HG03196 (cell line): Measurements from ENCODE around the gene LAMA3.

Experiments used
- ATAC-seq: cut with Tn5 transposase; IDR thresholded peaks from one replicate; pipeline ENCODE4 v1.9.1; 2021; ENCODE audit not compliant: unreplicated experiment

The LAMA3 gene

DNA sequence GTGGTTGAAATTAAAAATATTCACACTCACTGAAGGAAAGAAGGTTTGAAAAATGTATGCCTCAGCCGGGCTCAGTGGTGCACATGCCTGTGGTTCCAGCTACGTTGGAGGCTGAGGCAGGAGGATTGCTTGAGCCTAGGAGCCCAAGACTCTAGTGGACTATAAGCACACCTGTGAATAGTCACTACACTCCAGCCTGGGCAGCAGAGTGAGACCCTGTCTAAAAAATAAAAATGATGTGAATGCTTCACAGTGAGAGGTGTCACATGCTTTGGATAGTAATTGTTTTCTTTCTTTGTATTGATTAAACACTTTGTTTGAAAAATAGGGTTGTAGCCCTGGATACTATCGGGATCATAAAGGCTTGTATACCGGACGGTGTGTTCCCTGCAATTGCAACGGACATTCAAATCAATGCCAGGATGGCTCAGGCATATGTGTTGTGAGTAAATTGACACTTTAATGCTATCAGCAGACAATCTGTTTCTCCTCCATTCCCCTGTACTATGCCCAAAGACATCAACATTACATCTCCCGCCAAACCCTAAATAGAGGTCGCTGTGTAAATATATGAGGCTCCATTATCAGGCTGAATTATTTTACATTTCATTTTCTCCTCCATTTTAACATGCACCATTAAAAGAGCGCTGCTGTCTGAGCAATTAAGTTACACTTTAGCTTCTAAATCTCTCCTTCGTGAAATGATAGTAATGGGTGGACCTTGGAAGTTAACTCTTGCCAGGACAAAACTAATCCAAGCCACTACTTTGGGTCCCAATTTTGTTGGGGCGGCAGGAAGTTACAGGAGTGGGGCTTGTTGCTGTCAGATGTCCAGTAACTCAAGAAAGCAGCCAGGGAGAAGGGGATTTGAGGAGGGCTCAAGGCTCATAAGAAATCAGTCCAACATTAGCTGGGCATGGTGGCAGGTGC, 187.0 kb downstream of the LAMA3 start:
- no peak for ATAC-seq

- no peak for ATAC-seq
Measured at GRCh38 chr18:23876921-23877320, 187.7 kb downstream of the LAMA3 start.

DNA sequence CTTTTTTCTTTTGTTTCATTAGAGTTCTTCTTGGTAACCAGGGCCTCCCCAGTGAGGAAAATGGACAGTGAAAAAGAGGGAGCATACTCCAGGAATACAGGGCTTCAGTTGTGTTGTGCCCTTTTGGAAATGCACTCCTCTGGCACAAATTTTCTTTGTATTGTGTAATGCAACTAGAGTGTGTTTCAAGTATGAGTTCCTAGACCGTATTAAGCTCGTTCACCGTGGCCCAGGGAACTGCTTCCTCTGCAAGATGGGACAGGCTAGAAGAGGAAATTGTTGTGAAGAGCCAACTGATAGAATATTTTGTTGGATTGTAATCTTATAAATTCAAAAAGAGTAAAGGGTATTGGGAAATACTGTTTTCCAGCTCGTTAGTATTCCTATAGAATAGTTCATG, 188.1 kb downstream of the LAMA3 start:
- no peak for ATAC-seq

DNA sequence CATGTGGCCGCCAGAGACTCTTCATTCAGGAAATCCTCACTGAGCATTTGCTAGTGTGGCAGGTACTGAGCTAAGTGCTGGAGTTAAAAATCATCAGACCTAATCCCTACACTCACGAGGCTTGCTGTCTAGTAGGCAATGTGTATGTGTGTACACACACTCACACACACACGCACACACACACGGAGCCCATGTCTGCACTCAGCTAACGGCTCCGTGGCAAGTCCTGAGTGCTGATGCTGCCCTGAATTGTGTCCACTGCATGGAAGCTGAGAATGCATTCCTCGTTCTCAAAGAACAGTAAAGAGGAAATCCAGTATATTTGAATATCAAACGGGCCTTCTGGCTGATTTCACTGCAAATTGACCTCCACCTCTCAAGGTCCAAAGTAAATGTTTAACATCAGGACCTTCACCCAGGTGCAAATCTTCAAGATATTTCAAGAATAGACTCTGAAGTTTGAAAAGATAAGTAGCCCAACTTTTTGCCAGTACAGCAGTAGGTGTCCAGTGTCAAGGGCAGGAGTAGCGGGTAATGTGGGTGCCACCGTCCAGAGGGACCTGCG, 189.2 kb downstream of the LAMA3 start:
- no peak for ATAC-seq

DNA sequence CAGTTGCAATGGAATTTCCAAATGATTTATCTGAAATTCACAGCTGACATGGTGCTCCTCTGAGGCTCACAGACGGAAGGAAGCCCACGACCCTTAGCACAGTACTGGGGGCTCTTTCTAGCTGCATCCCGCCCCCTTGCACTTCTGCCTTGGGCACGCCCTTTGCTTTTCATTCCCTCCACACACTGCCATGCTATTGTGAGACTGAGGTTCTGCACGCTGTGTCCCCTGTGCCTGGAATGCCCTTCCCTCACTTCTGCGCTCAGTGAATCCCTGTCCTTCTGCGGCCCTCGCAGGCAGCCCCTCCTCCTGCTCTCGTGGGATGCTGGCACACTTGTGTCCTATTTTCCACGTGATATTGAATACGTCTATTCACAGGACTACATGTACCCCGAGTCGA, 189.9 kb downstream of the LAMA3 start:
- ATAC-seq = no peak

GRCh38 chr18:23879544-23879943, 190.3 kb downstream of the LAMA3 start:
- no peak for ATAC-seq

- no peak for ATAC-seq
Measured at GRCh38 chr18:23879966-23880565, 190.8 kb downstream of the LAMA3 start.

DNA sequence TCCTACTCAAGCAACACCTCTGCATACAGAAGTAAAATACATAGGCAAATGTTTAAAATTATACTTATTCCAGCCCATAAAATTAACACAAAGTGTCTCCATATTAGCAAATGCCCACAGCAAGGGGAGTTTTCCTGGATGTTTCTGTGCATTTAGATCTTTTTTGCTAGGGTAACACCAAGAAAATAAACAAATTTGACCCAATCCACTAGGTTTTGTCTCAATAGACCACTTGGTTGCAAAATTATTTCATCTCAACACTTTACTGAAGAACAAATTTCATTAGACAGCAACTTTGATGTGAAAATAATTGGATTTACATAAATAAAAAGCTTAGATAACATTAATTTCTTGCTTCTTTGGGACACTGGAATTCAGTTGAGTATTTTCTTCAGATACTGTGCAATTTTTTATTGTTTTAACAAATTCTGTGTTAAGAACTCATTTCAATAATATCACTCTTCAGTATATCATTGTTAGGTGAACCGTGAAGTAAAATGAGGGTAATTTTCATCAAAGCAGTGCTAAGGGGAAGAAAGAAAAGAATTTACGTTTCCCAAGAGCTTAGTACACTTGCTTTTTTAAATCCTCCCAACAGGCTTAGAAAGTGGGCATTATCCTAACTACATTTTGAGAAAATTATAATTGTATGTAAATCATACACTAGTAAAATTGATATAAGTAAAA, 191.8 kb downstream of the LAMA3 start:
- no peak for ATAC-seq

DNA sequence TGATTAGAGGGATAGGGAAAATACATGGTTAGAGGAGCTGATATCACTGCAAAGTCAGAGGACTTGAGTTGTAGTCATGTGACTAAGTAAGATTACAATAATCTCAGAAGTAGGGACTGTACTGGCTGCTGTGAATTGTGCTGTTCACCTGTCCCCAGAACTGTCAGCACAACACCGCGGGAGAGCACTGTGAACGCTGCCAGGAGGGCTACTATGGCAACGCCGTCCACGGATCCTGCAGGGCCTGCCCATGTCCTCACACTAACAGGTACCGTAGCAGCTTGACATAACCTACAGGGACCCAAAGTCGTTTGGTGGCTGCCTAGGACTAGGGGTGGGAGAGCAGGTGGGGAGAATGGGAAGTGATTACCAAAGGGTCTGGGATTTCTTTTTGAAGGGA, 192.5 kb downstream of the LAMA3 start:
- ATAC-seq = no peak

DNA sequence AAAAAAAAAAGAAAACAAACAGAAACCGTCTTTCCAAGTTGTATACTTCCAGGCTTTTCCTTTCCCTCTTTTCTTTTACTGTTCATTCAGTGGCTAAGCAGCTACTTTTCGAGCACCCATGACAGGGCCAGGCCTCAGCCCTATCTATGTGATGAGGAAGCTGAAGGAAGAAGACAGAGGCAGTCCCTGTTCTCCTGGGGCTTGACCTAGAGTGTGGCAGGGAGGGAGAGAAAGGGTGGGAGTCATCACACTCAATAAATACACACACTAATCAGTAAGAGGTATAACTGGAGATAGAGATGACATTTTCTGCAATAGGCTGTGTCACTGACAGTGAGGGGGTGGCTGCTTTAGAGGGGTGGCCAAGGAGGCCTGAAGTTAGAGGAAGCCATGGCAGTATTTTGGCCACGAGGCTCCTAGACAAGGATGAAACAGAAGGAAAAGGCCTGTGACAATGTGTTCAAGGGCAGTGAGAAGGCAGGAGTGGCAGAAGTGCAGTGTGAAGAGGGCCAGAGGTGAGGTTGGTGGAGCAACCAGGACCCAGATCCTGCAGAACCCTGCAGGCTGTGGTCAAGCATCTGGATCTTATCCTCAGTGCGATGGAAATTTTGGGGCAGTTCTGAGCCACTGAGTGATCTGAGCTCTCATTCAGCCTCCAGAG, 193.5 kb downstream of the LAMA3 start:
- ATAC-seq = no peak

DNA sequence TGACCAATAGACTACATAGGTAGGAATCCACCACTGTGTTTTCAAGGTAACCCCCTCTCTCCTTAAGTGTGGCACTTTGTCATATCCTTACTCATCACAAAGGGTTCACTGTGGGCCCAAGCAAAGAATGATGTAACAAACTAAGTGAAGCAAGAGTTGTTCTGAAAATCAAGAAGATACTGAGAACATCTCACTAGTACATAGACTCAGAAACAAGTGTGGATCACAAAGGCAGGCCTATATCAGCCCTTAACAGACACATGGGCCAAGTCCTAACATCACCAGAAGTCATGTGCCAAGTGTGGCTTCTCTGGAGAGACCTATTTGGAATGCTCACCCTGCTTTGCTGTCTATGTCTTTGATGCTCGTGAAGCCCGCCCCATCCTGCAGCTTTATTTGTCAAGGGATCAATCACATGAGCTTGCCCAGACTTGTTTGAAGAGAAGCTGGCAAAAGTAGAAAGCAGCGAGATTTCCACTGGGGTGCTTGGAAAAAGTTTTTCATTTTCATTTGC, 194.1 kb downstream of the LAMA3 start:
- ATAC-seq = no peak

GRCh38 chr18:23884681-23885375, 195.6 kb downstream of the LAMA3 start:
- ATAC-seq = no peak

DNA sequence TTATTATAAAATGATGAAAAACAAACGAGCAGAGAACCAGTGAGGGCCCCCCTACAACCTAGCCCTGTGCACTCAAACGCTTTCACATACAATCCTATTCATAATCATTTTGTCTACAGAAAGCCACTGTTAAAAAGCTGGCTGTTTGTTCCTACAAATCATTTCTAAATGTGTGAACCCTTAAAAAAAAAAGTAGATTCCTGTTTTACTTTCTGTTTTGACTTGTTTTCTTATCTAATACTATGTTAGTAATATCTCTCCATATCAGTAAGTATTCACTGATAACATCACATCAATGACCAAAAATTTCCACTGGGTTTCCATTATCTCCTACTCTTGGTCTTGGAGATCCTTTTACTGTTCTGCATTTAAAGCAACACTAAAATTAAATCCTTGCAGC, 196.5 kb downstream of the LAMA3 start:
- no peak for ATAC-seq

- no peak for ATAC-seq
Measured at GRCh38 chr18:23887035-23887434, 197.8 kb downstream of the LAMA3 start.

DNA sequence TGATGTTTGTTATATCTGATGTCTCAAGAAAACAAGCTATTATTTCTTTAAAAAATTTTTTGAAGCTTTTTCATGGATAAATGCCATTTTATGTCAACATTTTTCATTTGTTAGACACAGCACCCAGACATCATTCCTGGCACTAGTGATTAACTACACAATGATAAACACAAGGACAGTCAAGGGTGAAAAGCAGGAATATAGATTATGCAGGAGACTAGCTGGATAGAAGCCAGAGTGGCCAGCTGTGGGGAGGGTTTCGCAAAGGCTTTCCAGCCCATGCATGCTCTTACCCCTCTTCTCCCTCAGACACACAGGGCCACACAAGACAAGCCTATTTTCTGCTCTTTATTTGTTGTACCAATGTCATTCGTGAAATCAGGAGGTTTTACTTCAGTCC, 198.2 kb downstream of the LAMA3 start:
- ATAC-seq = no peak

DNA sequence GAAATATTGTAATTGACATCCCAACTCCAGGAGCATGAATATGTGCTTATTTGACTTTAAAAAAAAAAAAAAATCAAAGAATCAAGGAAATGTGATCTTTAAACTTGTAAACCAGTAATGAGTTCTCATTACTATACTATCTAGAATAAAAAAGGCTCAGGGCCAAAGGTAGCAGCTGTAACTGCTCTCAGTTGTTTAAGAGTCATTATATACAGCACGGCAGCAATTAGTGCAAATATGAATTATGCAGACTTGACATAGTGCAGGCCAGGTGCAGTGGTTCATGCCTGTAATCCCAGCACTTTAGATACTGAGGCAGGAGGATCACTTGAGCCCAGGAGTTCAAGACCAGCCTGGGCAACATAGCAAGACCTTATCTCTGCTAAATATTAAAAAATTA, 199.6 kb downstream of the LAMA3 start:
- ATAC-seq = no peak

DNA sequence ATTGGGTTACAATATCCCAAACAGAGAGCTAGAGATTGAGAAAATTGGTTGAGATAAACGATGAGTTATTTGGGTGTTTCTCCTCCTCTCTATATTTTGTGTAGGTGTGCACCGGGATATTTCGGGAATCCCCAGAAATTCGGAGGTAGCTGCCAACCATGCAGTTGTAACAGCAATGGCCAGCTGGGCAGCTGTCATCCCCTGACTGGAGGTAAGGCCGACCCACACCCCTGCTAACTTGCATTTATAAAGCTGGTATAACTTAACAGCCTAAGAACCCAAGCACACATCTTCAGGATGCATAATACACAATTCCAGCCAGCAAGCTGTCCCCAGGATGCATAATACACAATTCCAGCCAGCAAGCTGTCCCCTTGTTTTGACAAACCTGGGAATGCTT, 200.7 kb downstream of the LAMA3 start:
- ATAC-seq = no peak

- ATAC-seq = no peak
Measured at GRCh38 chr18:23890589-23890988, 201.3 kb downstream of the LAMA3 start.

DNA sequence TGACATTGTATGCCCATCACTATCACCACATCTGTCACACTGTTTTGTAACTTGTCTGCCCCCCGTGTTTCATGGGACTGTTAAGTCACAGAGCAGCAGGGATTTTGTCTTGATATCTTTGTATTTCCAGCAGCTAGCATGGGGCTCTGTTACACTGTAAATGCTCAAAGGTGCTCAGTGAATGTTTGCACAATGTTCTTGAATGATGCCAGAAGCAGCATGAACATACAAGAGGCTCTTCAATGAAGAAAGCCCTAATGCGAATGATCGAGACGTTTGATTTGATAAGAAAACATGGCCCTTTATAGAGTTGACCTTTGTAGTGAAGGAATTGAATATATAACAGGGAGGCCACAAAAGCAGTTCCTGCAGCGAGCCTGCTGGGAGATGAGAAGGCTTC, 204.4 kb downstream of the LAMA3 start:
- no peak for ATAC-seq

- no peak for ATAC-seq
Measured at GRCh38 chr18:23894661-23895175, 205.5 kb downstream of the LAMA3 start.
